IPS-NIHi7 (cell line): ENCODE measurements around the gene CLNK.
"Not testable (repeated sequence)": the region's sequence is repeated elsewhere in the genome, so short reads cannot be mapped to it uniquely, and the experiment has no call there.

Experiments
- DNase-seq: peaks from one replicate; pipeline ENCODE4 v3.0.0; 2012; ENCODE audit warnings: mixed read lengths; ENCODE audit errors: extremely low spot score

Gene CLNK

DNA sequence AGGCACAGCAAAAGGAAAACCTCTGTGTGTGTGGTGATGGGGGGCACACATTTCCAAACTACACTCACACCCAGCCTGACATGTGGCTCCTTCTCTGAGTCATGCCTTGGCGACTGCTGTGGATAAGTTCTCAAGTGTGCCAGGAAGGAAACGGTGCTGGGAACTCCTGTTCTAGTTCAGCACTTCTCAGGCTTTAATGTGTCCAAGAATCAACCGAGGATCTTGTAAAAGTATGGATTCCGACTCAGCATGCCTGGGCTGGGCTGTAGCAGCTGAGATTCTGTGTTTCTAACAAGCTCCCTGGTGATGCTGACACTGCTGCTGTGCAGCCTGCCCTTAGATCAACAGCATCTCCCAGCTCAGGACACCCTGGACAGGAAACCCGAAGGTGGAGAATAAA, 20.2 kb downstream of the CLNK start:
- no peak for DNase-seq

DNA sequence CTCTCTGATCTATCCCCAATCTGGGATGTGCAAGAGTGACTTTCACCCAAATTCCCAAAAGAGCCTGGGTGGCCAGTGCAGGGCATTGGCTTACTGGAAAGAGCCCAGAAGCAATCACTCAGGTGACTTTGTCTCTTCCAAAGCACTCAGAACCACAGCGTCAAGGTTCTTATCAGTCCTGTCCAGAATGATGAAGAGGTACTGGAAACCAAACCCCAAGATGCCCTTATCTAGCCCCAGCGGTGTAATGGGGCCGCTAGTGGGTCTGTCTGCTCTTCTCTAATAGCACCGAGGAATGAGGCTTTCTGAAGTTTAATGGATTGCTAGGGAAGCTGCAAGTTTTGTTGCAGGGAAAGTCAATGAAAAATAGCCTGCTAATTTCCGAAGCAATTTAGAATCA, 21.6 kb downstream of the CLNK start:
- no peak for DNase-seq

DNA sequence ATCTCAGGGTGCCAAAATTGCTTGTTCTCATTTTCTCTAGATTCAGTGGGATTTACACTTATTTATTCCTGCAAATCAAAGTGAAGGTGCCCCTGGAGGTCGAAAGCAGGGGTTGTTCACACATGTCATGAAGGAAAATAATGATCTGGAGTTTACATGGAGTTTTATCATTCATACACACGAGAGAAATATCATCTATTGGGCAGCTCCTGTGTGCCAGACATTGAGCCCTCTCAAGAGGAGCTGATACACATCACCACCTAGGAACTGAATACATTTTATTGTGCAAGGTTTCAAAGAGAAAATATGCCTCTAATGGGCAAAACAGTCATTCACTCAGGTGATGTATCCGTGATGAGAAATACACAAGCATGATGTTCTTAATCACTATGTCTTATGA, 23.5 kb downstream of the CLNK start:
- DNase-seq = no peak

DNA sequence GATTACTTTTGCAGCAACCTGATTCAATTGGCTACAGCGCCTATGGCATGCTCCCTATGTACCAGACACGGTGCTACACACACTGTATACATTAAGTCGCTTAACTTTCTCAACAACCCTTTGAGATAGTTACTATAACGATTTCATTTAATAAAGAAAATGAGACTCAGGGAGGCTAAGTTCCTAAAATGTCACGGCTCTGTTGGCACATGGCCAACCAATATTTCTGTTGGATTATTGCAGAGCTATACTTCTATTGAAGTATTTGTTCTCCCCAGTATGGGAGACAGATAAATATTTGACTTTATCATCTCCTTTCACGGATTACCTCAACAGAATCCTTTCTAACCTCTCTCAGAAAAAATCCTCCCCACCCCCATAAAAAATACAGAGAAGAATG, 25.3 kb downstream of the CLNK start:
- no peak for DNase-seq

DNA sequence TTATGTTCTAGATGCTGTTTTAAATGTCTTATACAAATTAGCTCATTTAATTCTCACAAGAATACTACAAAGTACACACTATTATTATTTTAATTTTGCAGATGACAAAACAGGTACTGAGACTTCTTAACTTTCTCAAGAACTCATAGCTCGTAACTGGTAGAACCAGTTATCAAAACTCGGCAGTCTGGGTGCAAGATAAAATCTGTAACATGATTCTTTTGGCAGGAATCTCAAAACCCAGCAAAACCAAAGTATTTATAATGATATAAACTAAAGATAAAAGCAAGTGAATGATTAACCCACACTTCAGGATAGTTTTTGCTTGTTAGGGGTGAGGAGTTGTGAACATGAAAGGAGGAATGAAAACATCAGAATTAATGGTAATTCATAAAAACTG, 27.6 kb downstream of the CLNK start:
- no peak for DNase-seq

DNA sequence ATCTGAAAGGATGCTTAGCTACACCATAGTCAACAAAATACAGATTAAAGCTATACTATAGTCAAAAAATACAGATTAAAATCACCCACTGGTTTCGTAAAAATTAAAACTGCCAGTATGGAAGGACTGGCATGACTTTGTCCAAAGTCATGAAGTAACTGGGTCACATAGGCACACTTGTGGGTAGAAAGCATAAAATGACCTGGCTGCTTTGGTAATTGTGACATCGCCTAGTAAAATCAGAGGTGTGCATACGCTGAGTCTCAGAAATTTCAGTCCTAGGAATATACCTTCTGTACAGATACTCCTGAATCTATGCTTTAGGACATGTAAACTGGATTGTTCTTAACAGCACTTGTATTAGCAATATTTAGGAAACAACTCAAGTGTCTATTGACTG, 28.1 kb downstream of the CLNK start:
- DNase-seq = no peak

DNA sequence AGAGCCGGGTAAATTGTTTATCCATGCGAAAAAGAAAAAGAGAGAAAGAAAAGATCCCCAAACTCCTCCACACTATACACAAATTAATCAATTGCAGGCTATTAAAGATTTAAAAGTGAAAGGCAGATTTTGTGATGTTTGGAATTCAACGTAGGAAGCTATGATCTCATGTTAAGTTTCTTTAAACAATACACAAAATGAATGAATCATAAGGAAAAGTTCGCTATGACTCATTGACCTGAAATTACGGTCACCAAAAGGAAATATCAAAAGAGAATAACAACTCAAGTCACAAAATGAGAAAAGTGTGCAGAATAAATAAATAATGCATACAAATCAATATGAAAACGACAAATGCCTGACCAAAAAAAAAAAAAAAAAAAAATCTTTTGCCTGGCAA, 28.6 kb downstream of the CLNK start:
- DNase-seq = no peak

DNA sequence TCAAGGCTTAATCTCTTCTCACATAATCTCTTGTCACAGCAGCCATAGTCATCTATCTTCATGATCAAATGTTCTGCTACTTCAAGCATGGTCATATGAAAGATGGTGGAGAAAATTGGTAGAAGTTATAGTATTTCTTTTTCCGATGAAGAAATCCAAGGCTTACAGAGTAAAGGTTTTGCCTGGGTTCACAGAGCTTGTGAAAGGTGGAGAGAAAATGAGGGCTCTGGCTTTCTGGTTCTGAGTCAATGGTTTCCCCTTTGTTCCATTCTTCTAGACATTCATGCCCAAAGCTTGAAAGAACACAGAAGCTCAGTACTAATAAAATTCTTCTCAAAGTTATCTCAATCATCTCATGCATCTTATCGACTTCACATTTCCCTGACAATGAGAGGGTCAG, 36.1 kb downstream of the CLNK start:
- no peak for DNase-seq

DNA sequence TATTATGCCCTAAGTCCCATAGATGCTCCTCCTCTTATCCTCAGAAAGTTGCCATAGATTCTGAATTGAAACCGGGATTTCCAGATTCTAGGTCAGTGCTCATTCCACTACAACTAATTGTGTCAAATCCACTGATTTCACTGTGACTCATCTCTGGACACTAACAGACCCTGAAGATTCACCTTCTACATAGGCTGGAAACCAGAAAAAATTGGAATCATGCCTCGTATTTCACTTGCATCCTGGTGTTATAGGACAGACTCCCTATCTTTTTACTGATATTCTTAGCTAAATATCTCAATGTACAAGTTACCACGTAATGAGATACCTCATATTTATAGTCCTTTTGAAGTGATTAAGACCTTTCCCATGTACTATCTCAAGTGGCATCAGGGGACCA, 36.7 kb downstream of the CLNK start:
- DNase-seq = no peak

DNA sequence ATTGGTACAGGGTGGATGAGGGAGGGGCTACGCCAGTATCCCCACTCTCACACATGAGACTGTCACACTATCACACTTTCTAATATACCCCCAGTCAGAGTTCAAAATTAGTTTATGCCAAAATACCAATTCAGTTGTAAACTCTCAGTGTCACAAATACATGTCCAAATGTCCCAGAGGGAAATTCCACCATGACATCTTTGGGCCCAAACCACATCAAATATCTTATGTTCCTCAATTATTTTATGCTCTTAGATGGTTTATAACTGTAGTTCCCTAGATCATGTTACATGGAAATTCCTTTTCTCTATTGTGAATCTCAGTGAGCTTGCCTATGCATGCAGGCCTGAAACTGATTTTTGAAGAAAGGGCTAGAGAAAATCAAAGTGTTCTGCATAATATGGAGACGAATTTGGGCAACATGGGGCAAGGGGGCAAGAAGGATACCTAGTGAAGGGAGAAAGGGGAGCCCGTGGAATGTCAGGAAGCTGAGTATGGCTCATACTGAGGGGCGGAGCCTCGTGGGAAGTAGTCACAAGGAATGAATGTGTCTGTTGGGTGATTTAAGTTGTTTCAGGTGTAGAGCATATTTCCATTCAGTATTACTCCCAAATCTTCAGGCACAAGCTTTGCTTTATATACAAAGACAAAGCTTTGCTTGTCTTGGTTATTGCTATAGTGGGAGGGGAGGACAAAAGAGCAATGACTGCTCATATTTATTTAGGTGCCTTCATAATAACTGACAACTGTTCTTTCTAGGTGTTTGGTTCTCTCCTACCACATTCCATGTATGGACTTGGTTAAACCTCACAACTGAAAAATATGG, 40.8 kb downstream of the CLNK start:
- no peak for DNase-seq

DNA sequence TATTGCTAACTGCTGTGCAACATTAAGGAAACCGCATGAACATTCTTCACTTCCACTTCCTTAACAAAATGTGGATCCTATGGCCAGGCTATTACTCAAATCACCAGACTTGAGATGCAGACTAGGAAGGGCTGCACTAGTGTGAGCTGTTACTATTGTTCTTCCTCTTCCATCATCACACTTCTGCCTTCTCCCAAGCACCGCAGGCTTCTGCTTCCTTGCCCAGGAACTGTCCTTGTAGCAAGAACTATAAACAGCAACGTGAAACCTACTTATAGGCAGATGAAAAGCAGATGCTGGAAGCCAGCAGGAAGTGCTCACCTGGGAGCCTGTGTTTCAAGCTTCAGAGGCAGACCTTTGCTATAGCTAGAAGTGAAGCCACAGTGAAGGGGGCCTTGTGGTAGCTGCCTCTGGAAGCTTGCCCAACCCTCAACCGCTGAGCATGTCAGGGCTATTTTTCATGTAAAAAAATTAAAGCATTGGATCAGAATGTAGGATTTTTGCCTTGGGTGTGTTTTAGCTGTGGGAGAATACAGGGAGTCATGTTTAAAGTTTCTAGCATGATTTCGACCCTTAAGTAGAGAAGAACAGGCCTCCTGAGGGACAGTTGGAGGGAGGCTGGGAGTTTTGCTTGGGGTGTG, 43.9 kb downstream of the CLNK start:
- no peak for DNase-seq

DNA sequence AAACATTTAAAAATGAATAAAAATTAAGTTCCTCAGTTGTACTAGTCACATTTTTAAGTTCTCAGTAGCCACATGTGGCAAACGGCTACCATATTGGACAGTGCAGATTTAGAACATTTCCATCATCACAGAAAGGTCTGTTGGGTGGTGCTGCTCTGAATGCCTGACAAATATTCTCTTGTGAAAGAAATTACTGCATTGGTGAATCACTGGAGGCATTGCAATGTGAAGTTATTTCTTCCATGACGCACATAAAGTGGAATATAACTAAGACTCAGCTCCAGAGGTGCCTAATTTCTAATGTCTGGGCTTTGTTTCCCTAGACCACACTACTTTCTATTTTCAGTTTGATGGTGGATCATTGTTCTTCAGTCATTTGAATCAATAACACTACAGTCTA, 44.9 kb downstream of the CLNK start:
- DNase-seq = no peak

DNA sequence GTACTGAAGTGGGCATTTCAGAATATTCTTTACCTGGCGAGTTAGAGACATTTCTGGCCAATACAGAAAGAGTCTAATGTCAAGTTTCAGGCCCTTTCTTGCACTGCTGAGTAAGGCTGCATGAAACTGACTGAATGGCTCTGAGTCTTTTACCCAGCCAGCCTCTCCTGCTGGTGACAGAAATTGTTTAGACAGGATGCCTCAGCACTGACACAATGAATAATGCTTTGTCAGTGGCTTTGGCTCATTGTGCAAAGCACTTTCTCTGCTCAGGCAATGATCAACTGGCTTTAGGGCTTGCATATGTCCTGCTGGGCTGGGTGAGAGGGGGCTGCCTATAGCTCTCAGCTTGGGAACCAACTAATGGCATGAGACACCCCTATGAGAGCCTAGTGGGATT, 45.5 kb downstream of the CLNK start:
- no peak for DNase-seq

DNA sequence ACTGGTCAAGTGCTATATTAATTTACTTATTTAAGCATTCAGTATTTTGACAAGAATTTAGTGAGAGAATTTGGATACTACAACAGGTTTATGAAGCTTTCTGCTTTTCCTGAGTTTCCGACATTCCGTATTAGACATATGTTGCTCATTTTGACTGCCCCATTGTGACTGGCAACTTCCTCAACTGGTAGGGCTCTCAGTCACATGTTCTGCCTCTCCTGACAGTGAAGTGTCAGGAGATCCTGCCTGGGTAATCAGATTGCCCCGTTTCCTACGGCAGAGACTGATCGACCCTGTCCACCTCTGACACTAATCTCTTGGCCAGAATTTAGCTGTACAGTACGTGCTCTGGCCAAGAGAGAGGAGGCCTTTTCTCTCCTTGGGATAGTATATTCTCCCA, 49.5 kb downstream of the CLNK start:
- DNase-seq = no peak

DNA sequence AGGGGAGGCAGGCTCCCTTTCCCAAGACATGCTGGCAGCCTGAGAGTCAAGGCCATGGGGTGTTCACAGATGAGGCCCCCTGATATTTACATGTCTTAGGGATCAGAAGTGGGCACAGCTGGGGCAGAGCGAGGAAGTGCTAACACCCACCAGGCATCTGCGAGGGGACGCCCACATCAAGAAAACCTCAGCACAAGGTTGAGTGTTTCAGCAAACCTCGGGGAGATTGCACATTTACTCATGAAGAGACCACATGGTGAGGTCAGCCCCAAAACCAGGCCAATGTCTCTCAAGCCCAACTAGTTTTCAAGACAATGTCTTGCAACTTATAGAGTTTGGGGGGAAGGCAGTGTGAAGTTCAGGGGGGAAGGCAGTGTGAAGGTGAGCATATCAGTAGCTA, 55.2 kb downstream of the CLNK start:
- no peak for DNase-seq

DNA sequence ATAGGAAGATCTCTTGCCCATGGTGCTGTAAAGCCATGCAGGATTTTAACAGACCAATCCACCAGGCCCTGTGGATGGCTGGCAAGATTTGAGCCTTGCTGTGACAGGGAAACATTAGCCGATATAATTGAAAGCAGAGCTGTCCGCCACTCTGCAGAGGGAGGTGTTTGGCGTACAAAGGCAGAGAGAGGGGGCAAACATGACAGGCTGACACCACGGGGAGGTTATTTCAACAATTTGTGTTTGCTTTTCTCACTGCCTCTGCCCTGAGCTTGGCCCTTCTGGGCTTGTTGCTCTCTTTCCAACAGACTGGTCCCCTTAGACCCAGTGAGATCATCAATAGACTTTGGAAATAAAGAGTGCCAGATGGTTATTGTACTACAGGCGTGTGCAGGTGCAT, 59.4 kb downstream of the CLNK start:
- DNase-seq = no peak

DNA sequence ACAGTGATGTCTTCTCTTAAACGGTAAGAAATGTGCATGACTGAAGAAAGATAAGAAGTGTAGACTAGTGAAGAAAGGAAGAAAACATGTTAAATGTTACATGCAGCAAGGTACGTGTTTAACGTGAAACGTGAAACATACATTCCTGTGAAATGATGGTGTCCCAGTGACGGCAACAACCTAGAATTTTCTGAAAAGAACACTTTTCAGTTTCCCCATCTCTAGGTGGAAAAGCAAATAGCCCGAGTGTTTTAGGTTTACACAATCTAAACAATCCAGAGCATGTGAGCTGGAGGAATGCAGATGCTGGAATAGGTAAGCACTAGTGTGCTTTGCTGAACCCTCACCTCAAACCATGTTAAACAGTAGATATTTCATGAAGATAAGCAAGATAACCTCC, 60.7 kb downstream of the CLNK start:
- no peak for DNase-seq

DNA sequence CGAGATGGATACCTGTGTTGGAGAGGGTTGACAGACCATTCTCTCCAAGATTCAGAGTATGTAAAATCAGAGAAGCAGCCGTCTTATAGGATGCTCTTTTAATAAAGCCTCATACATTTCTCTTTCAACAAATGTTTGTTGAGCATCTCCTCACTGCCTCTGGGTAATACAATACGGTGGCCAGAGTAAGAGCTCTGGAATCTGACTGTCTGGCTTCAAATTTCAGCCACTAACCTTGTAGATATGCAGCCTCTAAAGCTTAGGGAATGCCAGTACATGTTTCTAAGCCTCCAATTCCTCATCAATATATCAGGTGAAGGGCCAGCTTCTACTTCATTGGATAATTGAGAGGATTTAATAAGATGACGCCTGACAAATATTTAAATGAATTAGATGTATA, 61.3 kb downstream of the CLNK start:
- DNase-seq = no peak

DNA sequence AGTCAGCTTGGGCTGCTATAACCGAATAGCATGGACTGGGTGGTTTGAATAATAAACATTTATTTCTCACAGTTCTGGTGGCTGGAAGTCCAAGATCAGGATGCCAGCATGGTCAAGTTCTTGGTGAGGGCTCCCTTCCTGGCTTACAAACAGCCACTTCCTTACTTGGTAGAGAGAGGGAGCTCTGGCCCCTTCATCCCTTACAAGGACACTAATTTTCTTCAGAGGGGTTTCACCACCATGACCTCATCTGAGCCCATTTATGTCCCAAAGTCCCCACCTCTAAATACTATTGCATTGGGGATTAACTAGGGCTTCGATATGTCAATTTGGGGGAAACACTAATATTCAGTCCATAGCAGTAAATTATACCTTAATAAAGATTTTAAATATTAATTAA, 61.8 kb downstream of the CLNK start:
- no peak for DNase-seq

DNA sequence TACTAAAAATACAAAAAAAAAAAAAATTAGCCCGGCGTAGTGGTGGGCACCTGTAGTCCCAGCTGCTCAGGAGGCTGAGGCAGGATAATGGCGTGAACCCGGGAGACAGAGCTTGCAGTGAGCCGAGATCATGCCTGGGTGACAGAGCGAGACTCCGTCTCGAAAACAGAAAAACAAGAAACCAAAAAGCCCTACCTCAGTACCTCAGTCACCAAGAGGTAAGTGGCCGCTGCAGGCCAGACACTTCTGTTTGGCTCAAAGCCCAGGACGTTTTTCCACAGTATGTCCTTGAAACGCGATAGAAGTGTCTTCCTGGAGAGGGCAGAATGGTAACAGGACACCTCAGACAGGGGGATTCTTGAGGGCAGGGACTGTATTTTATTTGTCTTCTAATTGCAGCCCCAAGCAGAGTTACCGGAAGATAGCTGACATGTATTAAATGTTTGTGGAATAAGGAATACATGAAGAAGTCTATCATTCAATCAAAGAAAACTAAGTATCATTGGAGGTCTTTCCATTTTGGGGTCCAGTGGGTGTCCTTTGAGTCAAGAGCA, 63.6 kb downstream of the CLNK start:
- DNase-seq = no peak

DNA sequence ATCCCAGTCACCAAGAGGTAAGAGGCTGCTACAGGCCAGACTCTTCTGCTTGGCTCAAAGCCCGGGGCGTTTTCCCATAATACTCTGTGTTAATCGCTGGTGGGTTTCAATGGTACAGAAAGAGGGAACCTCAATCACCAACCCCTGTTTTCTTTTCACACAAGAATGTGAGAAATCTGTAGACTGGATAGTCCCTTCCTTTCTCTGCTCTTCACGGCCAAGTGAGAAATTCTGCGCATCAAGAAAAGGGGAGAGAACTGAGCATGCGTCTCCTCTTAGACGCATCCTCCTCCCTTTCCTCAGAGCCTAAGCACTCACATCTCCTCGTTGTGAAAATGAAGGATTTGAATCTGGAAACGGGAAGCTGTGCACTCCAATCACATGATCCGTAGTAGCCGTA, 64.7 kb downstream of the CLNK start:
- no peak for DNase-seq

DNA sequence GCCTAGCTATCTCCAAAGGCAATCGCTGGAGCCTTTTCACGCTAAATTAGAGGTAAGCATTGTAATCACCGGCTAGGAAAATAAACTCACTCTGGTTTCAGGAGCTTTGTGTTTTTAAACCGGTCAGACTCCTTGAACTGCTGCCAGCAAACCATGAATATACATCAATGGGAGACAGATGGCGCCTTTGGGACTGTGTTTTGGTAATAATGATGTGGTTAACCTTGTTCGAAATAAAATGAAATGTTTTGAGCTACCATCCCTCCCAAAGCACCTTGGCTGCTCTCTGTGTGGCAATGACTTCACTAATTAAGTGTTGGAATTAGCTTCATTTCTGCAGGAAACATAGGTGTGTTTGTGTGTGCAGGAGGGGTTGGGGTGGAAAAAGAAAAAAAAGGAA, 65.3 kb downstream of the CLNK start:
- no peak for DNase-seq

DNA sequence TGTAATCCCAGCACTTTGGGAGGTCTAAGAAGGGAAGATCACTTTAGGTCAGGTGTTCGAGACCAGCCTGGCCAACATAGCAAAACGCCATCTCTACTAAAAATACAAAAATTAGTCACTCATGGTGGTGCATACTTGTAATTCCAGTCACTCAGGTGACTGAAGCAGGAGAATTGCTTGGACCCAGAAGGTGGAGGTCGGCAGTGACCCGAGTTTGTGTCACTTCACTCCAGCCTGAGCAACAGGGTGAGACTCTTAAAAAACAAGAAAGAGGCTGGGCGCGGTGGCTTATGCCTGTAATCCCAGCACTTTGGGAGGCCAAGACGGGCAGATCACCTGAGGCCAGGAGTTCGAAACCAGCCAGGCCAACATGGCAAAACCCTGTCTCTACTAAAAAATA, 69.6 kb downstream of the CLNK start:
- not testable (repeated sequence) for DNase-seq
